Medulla oblongata (tissue), 1 donor: ENCODE data around the gene NEMF.
"Not testable (repeated sequence)": the region's sequence is repeated elsewhere in the genome, so short reads cannot be mapped to it uniquely, and the experiment has no call there.

Experiments
- DNase-seq: peaks from one replicate; pipeline ENCODE4 v3.0.0-alpha.2; 2015; ENCODE audit errors: extremely low spot score

The NEMF gene

DNA sequence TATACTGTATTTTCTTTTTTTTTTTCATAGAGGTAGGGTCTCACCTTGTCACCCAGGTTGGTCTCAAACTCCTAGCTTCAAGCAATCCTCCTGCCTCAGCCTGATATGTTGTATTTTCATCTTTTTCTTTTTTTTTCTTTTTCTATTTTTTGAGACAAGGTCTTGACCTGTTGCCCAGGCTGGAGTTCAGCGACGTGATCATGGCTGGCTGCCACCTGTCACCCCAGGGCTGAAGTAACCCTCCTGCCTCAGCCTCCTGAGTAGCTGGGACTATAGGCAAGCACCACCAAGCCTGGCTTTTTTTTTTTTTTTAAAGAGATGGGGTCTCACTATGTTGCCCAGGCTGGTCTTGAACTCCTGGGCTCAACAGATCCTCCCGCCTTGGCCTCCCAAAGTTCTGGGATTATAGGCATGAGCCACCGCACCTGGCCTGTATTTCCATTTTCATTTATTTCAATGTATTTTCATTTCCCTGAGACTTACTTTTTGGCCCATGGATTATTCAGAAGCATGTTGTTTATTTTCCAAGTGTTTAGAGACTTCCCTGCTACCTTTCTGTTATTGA lies 24.1 kb upstream of the NEMF start:
- DNase-seq = no peak

DNA sequence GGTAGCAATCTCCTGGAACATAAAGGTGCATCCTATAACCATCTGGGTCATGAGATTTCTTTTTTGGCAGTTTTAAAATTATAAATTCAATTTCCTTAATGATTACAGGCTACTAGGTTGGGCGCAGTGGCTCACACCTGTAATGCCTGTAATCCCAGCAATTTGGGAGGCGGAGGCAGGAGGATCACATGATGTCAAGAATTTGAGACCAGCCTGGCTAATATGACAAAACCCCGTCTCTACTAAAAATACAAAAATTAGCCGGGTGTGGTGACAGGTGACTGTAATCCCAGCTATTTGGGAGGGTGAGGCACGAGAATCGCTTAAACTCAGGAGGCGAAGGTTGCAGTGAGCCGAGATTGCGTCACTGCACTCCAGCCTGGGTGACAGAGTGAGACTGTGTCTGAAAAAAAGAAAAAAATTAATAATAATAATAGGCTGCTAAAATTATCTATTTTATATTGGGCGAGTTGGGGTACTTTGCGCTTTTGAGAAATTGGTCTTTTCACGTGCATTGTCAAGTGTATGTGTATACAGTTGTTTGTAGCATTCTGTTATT lies 23.1 kb upstream of the NEMF start:
- DNase-seq = no peak

DNA sequence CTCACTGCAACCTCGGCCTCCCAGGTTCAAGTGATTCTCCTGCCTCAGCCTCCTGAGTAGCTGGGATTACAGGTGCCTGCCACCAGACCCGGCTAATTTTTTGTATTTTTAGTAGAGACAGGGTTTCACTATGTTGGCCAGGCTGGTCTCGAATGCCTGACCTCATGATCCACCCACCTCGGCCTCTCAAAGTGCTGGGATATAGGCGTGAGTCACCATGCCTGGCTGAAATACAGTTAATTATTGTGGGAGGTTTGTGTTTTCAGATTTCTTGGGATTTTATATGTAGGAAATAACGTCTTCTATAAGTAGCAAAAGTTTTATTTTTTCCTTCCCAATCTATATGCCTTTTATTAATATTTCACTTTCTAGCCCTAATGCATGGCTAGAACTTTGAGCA lies 21.0 kb upstream of the NEMF start:
- not testable (repeated sequence) for DNase-seq

DNA sequence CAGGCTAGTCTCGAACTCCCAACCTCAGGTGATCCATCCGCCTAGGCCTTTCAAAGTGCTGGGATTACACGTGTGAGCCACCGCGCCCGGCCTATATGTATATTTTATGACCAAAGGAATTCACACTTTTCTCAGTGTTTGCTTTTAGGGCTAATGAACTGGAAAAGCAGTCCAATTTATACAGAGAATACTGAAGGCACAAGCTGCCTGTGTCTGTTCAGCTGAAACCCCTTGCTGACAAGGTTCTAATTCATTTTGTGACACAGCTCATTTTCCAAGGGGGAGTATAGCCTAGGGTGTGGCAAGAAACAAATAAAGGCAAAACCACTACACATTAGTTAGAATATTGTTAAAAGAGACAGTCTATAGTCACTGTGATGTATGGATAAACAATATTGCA lies 18.3 kb upstream of the NEMF start:
- no peak for DNase-seq

DNA sequence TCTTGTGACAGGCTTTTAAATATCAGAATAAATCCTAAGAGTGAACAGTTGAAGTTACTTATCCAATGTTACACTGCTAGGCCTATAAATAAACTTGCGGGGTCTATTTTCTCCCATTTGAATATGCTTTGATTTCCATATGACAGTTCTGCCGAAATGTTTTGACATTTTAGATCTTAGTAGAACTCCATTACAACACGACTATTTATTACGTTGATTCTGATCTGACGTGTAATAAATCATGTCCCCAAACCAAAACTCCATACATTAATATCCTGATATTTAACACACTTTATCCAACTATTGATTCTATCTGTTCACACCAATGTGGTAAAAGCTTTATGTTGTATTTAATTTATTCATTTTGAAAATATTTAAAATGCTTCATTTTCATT lies 16.1 kb upstream of the NEMF start:
- no peak for DNase-seq

DNA sequence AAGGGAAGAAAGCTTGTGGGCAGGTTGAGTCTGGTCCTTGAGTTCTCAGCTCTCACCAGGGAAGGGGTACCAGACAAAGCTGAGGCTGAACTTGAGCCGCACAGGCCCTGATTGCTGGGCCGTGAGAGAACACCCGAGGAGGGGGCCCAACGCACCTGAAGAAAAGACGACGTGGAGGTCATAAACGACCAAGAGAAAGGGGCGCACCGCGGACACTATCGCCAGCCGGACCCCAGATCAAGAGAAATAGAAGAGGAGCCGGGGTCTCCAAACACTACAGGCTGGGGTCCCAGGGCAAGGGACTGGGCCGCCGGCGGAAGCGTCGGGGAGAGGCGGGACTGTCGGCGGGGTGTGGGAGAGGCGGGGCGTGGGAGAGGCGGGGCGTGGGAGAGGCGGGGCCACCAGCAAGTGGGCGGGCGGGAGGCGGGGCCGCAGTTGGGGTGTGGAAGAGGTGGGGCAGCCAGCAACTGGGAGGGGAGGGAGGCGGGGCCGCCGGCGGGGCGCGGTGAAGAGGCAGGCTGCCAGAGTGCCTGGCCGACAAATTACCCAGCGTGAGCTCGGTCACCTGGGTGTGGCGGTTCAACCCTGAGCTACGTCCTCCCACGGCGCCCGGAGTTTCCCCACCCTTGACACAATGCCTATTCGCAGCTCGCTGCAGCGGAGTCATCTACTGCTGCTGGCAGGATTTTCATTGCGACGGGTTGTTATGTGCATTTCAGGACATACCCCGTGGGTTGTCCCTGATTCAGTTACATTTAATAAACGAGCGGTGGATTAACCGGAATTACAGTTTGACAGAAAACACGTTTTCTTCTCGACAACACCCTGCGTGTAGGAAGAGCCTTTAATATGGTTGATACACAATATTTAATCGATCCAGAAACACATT lies 15.5 kb upstream of the NEMF start:
- DNase-seq = peak; percentile 93

DNA sequence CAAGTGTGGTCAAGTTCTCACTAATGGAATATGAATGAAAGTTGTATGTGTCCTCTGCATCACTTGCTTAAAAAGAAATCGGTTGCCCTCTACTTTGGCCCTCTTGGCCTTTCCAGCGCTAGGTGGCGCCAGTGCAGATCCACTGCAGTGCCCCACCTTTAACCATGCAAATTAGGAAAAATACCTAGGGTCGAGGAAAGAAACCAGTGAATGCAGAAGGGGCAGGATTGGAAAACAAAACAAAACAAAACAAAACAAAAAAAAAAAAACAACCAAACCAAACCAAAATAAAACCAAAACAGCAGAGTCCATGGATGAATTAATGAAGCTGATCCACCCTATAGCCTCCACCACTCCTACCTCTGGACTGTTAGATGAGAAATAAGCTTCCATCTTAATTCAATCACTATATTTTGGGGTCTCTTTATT lies 12.9 kb upstream of the NEMF start:
- DNase-seq = peak; percentile 81

DNA sequence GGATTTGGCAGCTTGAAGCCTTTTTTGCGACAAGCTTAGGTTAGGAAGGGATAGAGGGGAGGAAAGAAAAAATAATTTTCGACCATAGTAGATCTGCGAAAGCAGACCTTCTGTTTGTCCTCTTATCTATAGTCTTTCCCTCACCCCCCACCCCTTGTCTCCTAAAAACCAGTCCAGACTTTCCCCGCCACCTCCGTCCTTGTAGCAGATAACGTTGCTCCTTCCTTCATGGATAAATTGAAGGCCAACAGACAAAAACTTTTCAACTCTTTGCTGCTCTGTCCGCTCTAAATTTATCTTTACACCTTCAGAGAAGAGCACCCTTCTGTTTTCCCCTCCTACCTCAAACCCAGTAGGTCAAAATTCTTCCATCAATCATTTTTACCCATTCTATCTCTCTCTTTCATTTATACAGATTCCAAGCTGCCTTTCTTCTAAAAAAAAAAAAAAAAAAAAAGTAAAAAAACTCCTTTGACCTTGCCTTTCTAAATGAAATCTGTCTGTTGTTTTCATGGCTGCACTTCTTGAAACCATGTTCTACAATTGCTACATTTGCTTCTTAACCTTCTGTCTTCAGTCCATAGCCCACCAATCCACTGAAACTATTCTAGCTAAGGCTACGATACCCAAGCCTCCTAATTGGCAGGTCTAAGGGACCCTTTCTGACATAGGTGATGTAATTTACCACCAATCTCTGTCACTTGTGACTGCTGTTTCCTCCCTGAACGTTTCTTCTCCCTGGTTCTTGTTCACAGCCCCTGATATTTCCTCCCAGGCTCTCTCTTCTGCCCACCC lies 11.1 kb upstream of the NEMF start:
- no peak for DNase-seq

DNA sequence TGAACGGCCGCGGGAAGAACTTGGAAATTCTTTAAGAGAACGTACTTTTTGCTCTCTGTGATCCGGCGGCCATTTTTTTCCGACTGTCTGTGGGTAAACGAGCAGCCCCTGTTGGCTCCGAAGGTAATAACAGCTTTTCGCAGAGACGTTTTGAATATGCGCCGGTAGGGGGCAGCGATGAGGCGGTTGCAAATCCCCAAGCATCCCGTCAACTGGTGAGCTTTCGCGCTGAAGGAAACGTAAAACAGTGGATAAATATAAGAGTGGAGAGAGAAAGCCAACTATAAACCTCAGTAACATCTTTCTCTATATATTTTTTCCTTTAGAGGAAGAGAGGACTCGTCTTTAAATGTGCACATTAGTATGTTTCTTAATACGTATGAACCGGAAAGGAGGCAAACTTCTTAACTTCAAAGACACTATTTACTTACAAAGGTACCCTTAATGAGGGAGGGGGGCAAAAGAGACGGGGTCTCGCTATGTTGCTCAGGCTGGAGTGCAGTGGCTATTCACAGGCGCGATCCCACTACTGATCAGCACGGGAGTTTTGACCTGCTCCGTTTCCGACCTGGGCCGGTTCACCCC lies 9.6 kb upstream of the NEMF start:
- DNase-seq = peak; percentile 93

DNA sequence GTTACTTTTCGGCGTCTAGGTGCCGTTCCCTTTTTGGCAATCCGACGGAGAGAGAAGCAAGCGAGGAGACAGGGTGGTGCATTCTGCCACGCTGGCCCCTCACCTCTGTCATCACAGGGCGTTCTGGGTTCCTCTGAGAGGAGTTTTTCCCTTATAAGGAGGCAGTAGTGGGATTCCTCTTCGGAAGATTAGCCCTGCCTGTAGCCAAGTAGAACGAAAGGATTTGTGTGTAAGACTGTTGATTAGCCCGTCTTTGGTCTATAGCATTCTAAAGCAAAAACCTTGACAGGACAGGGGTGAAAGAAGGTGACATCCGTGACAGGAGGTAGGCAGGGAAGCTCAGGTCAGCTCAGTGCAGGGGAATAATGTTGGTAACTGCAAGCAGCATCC lies 9.1 kb upstream of the NEMF start:
- DNase-seq = peak; percentile 78

DNA sequence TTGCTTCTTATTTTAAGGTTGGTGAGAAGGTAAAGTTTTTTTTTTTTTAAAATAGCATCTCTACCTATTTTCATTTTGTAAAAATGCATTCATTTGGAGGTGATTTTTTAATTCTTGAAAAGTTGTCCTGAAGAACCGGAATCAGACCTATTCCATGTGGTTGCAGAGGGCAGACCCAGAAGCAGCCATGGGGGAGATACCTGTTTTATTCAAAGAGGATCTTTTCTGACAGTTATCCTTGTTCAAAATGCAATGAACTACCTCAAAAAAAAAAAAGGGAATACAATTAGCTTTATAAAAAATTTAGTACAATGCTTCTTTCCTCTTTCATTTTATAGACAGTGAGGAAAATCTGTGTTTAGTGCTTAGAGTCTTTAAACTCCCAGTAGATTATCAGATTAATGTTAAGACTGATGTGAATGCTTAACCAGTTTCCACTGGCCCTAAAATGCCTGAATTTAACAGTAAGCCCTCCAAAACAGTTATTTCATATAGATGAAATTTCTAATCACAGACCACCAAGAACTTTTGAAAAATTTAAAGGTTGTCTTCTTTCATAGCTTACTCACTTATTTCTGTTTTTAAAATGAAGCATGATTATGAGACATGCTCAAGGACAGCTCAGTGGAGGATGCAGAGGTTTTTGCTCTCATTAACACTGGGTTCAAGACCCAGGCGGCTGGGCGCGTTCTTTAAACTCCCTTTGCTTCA lies 8.6 kb upstream of the NEMF start:
- peak; percentile 21 for DNase-seq

DNA sequence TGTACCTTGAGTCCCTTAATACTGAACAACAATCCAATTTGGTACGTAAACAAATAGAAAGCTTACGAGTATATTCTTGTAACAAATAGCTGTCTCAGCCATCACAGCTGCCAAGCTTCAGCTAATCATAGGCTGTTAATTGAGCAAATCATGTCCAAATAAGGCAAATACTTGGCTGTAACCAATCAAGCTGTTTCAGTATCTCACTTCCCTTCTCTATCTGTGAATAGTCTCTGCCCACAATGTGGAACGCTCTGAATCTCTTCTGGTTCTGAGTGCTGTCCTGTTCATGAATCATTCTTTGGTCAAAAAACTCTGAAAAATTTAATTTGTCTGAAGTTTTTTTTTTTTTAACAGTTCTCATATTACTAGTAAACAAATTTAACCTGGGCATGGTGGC lies 5.8 kb upstream of the NEMF start:
- no peak for DNase-seq

DNA sequence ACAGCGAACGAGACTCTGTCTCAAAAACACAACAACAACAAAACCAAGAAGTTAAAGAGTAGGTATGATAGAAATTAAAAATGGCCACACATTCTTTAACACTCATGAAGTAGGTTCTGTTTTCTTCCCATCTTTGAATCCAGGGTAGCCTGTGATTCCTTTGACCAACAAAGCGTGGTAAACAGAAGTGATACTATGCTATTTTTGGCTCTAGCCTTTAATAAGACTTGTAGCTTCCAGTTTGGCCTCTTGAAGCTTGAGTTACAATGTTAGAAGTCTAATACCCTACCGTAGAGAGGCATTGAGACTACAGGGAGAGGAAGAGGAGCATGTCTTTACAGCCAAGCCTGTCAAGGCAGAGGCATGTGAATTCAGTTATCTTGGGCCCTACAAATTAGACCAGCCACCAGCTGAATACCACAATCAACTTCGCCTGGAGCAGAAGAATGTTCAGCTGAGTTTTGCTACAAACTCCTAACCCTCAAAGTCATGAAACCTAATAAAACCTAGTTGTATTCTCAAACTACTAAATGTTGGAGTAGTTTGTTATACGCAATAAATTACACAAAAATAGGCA lies 4.9 kb upstream of the NEMF start:
- DNase-seq = peak; percentile 63

DNA sequence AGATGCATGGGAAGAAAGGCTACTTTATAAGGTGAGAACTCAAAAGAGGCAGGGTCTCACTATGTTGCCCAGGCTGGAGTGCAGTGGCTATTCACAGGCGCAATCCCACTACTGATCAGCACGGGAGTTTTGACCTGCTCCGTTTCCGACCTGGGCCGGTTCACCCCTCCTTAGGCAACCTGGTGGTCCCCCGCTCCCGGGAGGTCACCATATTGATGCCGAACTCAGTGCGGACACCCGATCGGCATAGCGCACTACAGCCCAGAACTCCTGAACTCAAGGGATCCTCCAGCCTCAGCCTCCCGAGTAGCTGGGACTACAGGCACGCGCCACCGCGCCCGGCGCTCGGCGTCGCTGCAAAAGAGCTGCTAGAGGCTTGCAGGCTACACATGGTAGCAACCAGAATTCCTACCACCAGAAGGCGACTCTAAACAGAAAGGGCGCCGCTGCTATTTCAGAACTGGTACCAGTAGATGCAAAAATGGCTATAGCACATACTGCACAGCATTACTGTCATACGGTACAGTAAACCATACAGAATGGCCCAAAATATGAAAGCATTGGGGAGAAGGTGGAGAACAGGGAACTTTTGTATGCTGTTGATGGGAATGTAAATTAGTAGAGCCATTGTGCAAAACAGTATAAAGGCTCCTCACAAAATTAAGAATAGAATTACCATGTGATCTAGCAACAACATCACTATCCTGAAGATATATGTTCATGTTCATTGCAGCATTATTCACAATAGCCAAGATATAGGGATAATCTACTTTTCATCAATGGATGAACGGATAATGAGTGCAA lies 1.2 kb upstream of the NEMF start:
- peak; percentile 71 for DNase-seq

DNA sequence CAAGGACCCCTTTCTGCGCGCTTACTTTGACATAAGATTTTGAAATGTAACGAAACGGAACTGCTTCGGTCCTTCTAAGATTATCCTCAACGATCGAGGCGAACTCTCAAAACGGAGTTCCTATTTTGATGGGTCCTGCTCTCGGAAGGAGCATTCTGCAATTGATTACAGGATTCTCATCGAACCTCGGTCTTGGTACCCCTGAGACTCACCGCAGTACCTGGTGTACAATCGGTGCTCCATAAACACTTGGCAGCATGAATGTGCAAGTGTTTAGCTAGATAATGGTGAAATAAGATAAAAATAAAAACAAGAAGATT lies 530 bp upstream of the NEMF start:
- DNase-seq = no peak

DNA sequence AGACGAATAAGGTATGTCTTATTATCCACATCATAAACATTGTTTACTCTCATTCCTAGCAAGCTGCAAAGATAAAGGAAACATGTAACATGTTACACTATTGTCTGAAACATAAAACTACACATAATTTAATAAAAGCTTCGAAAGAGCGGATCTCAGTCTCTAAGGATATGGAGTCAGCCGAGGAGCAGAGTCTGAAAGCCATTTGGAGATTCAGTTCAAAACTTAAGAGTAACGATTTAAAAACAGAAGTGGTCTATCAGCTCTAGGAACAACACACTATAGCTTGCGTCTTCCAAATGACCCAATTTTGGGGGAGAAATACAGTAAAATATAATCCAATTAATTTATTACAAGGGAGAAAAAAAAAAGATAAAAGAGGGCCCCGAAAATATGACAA lies 775 bp downstream of the NEMF start:
- no peak for DNase-seq

DNA sequence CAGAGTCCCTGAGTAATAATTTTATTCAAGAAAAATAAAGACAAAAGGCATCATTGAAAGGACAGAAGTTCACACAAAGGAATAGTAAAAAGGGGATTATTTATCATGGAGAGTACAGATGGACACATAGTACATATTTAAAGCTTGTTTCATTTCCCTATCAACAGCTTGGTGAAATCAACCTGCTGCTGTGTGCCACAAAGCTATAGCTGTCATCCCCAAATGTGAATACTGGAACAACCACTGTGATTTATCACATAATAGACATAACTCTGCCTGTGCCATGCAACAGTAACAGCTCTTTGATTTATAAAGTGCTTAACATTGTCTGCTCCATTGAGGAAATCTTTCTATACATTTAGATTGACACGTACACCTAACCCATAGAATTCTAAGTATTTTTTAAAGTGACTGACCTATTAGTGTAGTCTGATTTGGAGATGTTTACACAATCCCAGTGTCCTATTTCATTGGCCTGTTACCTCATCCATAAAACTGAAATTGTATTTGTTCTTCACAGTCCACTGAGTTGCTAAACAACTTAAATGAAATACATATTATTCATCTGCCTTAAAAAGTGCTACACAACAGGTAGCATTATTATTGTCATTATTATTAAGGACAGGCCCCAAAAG lies 3.3 kb downstream of the NEMF start:
- no peak for DNase-seq

DNA sequence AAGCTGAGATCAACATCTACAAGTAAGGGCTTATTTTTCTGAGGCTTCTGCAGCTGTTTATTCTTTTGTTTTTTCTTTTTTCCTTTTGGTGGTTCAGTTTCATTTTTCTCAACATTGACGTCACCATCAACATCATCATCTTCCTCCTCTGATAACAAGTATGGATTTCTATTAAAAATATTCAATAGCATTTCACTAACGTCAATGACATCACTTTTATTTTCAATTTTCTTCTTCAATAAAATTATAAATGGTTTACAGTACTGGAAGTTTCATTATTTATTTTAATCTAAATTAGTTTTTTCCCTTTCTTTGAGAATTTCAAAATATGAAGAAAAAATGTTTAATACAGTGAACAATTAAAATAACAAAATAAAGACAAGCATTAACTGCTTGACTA lies 23.9 kb downstream of the NEMF start:
- no peak for DNase-seq

DNA sequence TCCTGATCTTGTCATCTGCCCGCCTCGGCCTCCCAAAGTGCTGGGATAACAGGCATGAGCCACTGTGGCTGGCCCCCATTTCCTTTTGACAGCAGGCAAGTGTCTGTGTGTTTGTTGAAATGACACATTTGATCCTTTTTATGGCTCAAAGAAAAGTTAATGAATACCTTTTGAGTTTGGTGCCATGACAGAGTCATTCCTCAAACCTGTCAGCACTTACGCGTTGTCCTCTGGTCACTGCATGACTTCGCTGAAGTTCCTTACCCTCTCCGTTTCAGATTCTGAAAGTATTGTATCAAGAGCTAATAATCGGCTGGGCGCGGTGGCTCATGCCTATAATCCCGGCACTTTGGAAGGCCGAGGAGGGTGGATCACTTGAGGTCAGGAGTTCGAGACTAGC lies 32.4 kb downstream of the NEMF start:
- DNase-seq = no peak

DNA sequence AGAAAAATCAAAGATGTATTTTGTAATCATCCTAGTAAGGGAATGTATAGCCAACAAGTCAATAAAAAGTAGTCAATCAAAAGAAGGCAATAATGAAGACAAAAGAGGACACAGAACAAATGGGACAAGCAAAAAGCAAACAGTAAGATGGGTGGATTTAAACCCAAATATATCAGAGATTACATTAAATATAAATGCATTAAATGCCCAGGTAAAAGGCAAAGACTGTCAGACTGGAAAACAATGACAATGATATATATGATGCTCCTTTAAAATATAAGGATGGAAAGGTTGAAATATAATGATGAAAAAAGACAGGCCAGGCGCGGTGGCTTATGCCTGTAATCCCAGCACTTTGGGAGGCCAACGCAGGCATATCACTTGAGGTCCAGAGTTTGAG lies 35.7 kb downstream of the NEMF start:
- no peak for DNase-seq
